Testis (tissue), 3 donors: Measurements from ENCODE around the gene BBLN. TPM values are rescaled to one million over a fixed set of nuclear protein-coding genes. Genes with fewer than 3 reads are reported as not detected.

Experiments
- DNase-seq: peaks from one replicate; pipeline ENCODE4 v3.0.0-alpha.2; 2019
- H3K27ac ChIP-seq, 2 donors: fragments of 200-600 bp; sonication (generic); one replicate each; pipeline ENCODE4 v1.5.1; 2019
- H3K27me3 ChIP-seq: fragments of 200-600 bp; sonication (generic); one replicate; pipeline ENCODE4 v1.5.1; 2019
- H3K36me3 ChIP-seq: fragments of 200-600 bp; sonication (generic); one replicate; pipeline ENCODE4 v1.5.1; 2017; ENCODE audit warnings: low read depth; ENCODE audit errors: missing control alignments
- H3K4me1 ChIP-seq: fragments of 200-600 bp; sonication (generic); one replicate; pipeline ENCODE4 v1.5.1; 2019
- H3K4me3 ChIP-seq, 2 donors: fragments of 200-600 bp; sonication (generic); one replicate each; pipeline ENCODE4 v1.5.1; 2017 to 2019
- H3K9me3 ChIP-seq: fragments of 200-600 bp; sonication (generic); one replicate; pipeline ENCODE4 v1.5.1; 2017
- CTCF ChIP-seq, 3 experiments: fragments of 450-650 bp in 2 of 3; fragments of 200-600 bp in 1 of 3; sonication (generic) in 1 of 3; IDR thresholded peaks; one replicate each; pipeline ENCODE4 v1.5.1; 2016 to 2019; ENCODE audit warnings: antibody characterized with exemption in 3 of 3, mild to moderate bottlenecking in 2 of 3, moderate library complexity in 1 of 3
- POLR2A ChIP-seq: fragments of 450-650 bp; IDR thresholded peaks from one replicate; pipeline ENCODE4 v1.6.1; 2017; ENCODE audit warnings: antibody characterized with exemption, mild to moderate bottlenecking, moderate library complexity
- WGBS, 2 donors: methylation state at CpG; one replicate each; pipeline ENCODE4 v1.1.5; 2018; 5-methylcytosine and 5-hydroxymethylcytosine counted together
- intact Hi-C: fragments of 100-400 bp; cut with DNase I; formaldehyde crosslinking; loops from one replicate; pipeline ENCODE4 v1.15.1; 2023; ENCODE audit warnings: low total_unique reads
- polyA plus RNA-seq: library from polyadenylated mRNA; stranded (reverse); fragments of 350-450 nt; fragmentation: Illumina TruSeq; extraction: RNeasy Lipid Tissue Mini Kit (QIAGEN cat#74804); gene quantifications from one replicate; pipeline ENCODE4 v1.2.3, GENCODE V29; 2014; ENCODE audit warnings: low read depth, low replicate concordance; ENCODE audit not compliant: insufficient read depth
- total RNA-seq, 2 donors: library from RNA; depleted of rRNA; stranded (reverse); fragments of >200 nt; gene quantifications; one replicate each; pipeline ENCODE4 v1.2.3, GENCODE V29; 2016

Gene BBLN
- total and polyA plus RNA-seq, 3 donors from 2014 or later, result 56.9 to 225 (median 219) TPM

GRCh38 chr9:128211981-128212281, 51.9 kb downstream of the BBLN start:
- Histone ChIP-seq H3K4me3 (no peak overlapping the region), H3K36me3 (no peaks in the 10 kb centered on the region), H3K27me3 (no peaks in the 10 kb centered on the region), H3K9me3 (no peaks in the 10 kb centered on the region), H3K27ac (no peak overlapping the region), H3K4me1 (no peaks in the 10 kb centered on the region)
- TF ChIP-seq CTCF (IDR thresholded peaks at IDR 0.05) (no peak), POLR2A (no peak)
- intact Hi-C loops, result no loop called here
- 83 to 93% methylated on average over 1 to 2 of the region's 2 CpGs for WGBS, 2 donors
- no peak for DNase-seq

Other genes with a start within 250 kb of the BBLN start
- gene ST6GALNAC4, start 243.2 kb upstream of the BBLN start, total RNA-seq, result 10 to 100 TPM; 18.8 to 24.7 TPM
- gene ST6GALNAC4, start 243.2 kb upstream of the BBLN start, polyA plus RNA-seq, result 10.3 TPM
- gene PIP5KL1, start 229.5 kb upstream of the BBLN start, total RNA-seq, result 10 to 100 TPM in 1 of 2 donors, 1 to 10 TPM in 1; 8.4 to 10.2 TPM
- 3.9 TPM for gene PIP5KL1, start 229.5 kb upstream of the BBLN start, polyA plus RNA-seq
- 10 to 100 TPM; 33.5 to 36.4 TPM for gene DPM2, start 222.4 kb upstream of the BBLN start, total RNA-seq
- gene DPM2, start 222.4 kb upstream of the BBLN start, polyA plus RNA-seq, result 46.6 TPM
- gene EEIG1, start 179.3 kb upstream of the BBLN start, total RNA-seq, result 100 to 1,000 TPM; 119 to 129 TPM
- 75.7 TPM for gene EEIG1, start 179.3 kb upstream of the BBLN start, polyA plus RNA-seq
- gene NAIF1, start 92.9 kb upstream of the BBLN start, total RNA-seq, result 10 to 100 TPM; 18.5 to 19.4 TPM
- 25.1 TPM for gene NAIF1, start 92.9 kb upstream of the BBLN start, polyA plus RNA-seq
- gene SLC25A25, start 92.0 kb upstream of the BBLN start, total RNA-seq, result 10 to 100 TPM; 19.1 to 21.1 TPM
- gene SLC25A25, start 92.0 kb upstream of the BBLN start, polyA plus RNA-seq, result 15.0 TPM
- gene PTGES2, start 32.5 kb upstream of the BBLN start, total RNA-seq, result 10 to 100 TPM; 95.8 to 96.4 TPM
- gene PTGES2, start 32.5 kb upstream of the BBLN start, polyA plus RNA-seq, result 53.1 TPM
- gene LCN2, start 10.8 kb upstream of the BBLN start, total RNA-seq, result not detected
- 2.2 TPM for gene LCN2, start 10.8 kb upstream of the BBLN start, polyA plus RNA-seq
- 100 to 1,000 TPM; 114 to 115 TPM for gene CIZ1, start 31.3 kb downstream of the BBLN start, total RNA-seq
- 159 TPM for gene CIZ1, start 31.3 kb downstream of the BBLN start, polyA plus RNA-seq
- 1 to 10 TPM; 8.0 to 9.8 TPM for gene DNM1, start 43.1 kb downstream of the BBLN start, total RNA-seq
- 10.7 TPM for gene DNM1, start 43.1 kb downstream of the BBLN start, polyA plus RNA-seq
- 100 to 1,000 TPM; 103 to 133 TPM for gene GOLGA2, start 115.7 kb downstream of the BBLN start, total RNA-seq
- gene GOLGA2, start 115.7 kb downstream of the BBLN start, polyA plus RNA-seq, result 79.8 TPM
- 100 to 1,000 TPM in 1 of 2 donors, 10 to 100 TPM in 1; 69.3 to 131 TPM for gene SWI5, start 116.0 kb downstream of the BBLN start, total RNA-seq
- gene SWI5, start 116.0 kb downstream of the BBLN start, polyA plus RNA-seq, result 164 TPM
- gene TRUB2, start 162.2 kb downstream of the BBLN start, total RNA-seq, result 10 to 100 TPM; 14.6 to 15.0 TPM
- gene TRUB2, start 162.2 kb downstream of the BBLN start, polyA plus RNA-seq, result 29.7 TPM
- gene COQ4, start 162.6 kb downstream of the BBLN start, total RNA-seq, result 10 to 100 TPM; 54.9 to 65.0 TPM
- gene COQ4, start 162.6 kb downstream of the BBLN start, polyA plus RNA-seq, result 50.9 TPM
- 10 to 100 TPM; 32.8 to 38.0 TPM for gene SLC27A4, start 180.3 kb downstream of the BBLN start, total RNA-seq
- gene SLC27A4, start 180.3 kb downstream of the BBLN start, polyA plus RNA-seq, result 37.1 TPM
- gene URM1, start 211.1 kb downstream of the BBLN start, total RNA-seq, result 10 to 100 TPM; 31.5 to 36.8 TPM
- 51.1 TPM for gene URM1, start 211.1 kb downstream of the BBLN start, polyA plus RNA-seq